Breast epithelium (tissue), 3 donors: Measurements from ENCODE around the gene FUT7.
"Not testable (repeated sequence)": the region's sequence is repeated elsewhere in the genome, so short reads cannot be mapped to it uniquely, and the experiment has no call there.

Source experiments
- POLR2AphosphoS5 ChIP-seq, 3 donors: sonication (generic); formaldehyde crosslinking; IDR thresholded peaks; one replicate each; pipeline ENCODE4 v1.6.1; 2017; ENCODE audit warnings: antibody characterized with exemption in 3 of 3
- TF ChIP-seq, protein P1 (sequence below), 3 donors: fragments of 450-650 bp; IDR thresholded peaks; one replicate each; pipeline ENCODE4 v1.5.1; 2016 to 2017; ENCODE audit warnings: antibody characterized with exemption in 3 of 3, mild to moderate bottlenecking in 3 of 3, moderate library complexity in 3 of 3

DNA sequence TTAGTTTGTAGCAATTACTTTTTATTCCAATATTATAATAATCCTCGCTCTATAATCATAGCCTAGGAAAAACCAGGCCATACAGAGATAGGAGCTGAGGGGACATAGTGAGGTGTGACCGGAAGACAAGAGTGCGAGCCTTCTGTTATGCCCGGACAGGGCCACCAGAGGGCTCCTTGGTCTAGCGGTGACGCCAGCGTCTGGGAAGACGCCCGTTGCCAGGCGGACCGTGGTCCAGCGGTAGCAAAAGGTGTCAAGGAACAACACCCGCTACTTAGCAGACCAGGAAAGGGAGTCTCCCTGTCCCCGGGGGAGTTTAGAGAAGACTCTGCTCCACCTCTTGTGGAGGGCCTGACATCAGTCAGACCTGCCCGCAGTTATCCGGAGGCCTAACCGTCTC lies 27.6 kb downstream of the FUT7 start:
- TF ChIP-seq, protein P1, sequence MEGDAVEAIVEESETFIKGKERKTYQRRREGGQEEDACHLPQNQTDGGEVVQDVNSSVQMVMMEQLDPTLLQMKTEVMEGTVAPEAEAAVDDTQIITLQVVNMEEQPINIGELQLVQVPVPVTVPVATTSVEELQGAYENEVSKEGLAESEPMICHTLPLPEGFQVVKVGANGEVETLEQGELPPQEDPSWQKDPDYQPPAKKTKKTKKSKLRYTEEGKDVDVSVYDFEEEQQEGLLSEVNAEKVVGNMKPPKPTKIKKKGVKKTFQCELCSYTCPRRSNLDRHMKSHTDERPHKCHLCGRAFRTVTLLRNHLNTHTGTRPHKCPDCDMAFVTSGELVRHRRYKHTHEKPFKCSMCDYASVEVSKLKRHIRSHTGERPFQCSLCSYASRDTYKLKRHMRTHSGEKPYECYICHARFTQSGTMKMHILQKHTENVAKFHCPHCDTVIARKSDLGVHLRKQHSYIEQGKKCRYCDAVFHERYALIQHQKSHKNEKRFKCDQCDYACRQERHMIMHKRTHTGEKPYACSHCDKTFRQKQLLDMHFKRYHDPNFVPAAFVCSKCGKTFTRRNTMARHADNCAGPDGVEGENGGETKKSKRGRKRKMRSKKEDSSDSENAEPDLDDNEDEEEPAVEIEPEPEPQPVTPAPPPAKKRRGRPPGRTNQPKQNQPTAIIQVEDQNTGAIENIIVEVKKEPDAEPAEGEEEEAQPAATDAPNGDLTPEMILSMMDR (IDR thresholded peaks at IDR 0.05), result peak in 2 of 3 donors; percentile 15 to 31
- not testable (repeated sequence) for TF ChIP-seq POLR2AphosphoS5 (IDR thresholded peaks at IDR 0.05)
